ENCODE results near the gene DCST1. TPM values are rescaled to one million over a fixed set of nuclear protein-coding genes. Genes with fewer than 3 reads are reported as not detected.

DCST1 gene
- total and polyA plus RNA-seq, 2 of the 4 experiments (the other 2 are of a cell fraction) = not detected

- Histone ChIP-seq H3K4me1 (ENCODE audit: control insufficient read depth, insufficient read depth, low read length) (peaks cover 1% of the 10 kb centered on the region; the same call in 1 of the 2 replicates), H3K36me3 (ENCODE audit: control insufficient read depth, insufficient read depth, low read length) (no peaks in the 10 kb centered on the region), H3K4me2 (ENCODE audit: low read depth, low read length) (no peak overlapping the region), H3K23ac (ENCODE audit: low read depth, low read length) (no peak overlapping the region), H2AK9ac (replicated peaks; ENCODE audit: low read depth, low read length, poor library complexity) (no peak overlapping the region), H4K20me1 (ENCODE audit: insufficient read depth, low read length) (no peaks in the 10 kb centered on the region), H3K79me1 (ENCODE audit: low read depth in 1 of 2, low read length in 2 of 2) (no peaks in the 10 kb centered on the region), H4K8ac (ENCODE audit: low read depth in 2 of 2, low read length in 2 of 2) (no peak overlapping the region), H3K27ac (ENCODE audit: insufficient read depth, low read length) (no peak overlapping the region), H3K9me1 (ENCODE audit: insufficient read depth, low read length) (peaks cover 6% of the 10 kb centered on the region; the same call in 1 of the 2 replicates), H3K56ac (ENCODE audit: extremely low read depth, insufficient read depth, low read length) (no peak overlapping the region), H4K91ac (ENCODE audit: insufficient read depth, low read depth, low read length) (no peak overlapping the region), H2BK5ac (ENCODE audit: low read depth, low read length, poor library complexity, severe bottlenecking) (no peak overlapping the region), H2BK15ac (ENCODE audit: low read depth, low read length) (no peak overlapping the region), H3K9ac (ENCODE audit: low read depth, low read length) (no peak overlapping the region), H2BK120ac (ENCODE audit: low read depth, low read length) (no peak overlapping the region), H3K14ac (replicated peaks; ENCODE audit: low read depth, low read length) (no peak overlapping the region), H3K18ac (ENCODE audit: low read depth, low read length) (no peak overlapping the region), H3K27me3 (ENCODE audit: control insufficient read depth, insufficient read depth, low read length) (peaks cover 37% of the 10 kb centered on the region), H4K5ac (ENCODE audit: low read depth, low read length) (no peak overlapping the region), H3K4me3 (ENCODE audit: insufficient read depth, low read depth, low read length) (no peak overlapping the region), H2BK20ac (ENCODE audit: low read depth, low read length) (no peak overlapping the region), H3K4ac (ENCODE audit: low read depth, low read length) (no peak overlapping the region), H3K9me3 (ENCODE audit: control insufficient read depth, insufficient read depth, low read length) (no peaks in the 10 kb centered on the region), H2AK5ac (ENCODE audit: low read depth, low read length) (no peak overlapping the region), H2AFZ (replicated peaks; ENCODE audit: low read length, poor library complexity) (no peak overlapping the region)
- ChIA-PET POLR2A (ENCODE audit: unreplicated experiment) (no interaction called here), CTCF (no interaction called here)
- no TSS peak for BruUV-seq (replicated peaks)
- no peak for TF ChIP-seq CHD1 (IDR thresholded peaks at IDR 0.05; ENCODE audit: low read depth, low read length)
- TF ChIP-seq MAZ (IDR thresholded peaks at IDR 0.05; ENCODE audit: borderline replicate concordance, low read depth, low read length) = no peak
- no peak for TF ChIP-seq RAD21 (IDR thresholded peaks at IDR 0.05; ENCODE audit: low read length)
- TF ChIP-seq, protein P1, sequence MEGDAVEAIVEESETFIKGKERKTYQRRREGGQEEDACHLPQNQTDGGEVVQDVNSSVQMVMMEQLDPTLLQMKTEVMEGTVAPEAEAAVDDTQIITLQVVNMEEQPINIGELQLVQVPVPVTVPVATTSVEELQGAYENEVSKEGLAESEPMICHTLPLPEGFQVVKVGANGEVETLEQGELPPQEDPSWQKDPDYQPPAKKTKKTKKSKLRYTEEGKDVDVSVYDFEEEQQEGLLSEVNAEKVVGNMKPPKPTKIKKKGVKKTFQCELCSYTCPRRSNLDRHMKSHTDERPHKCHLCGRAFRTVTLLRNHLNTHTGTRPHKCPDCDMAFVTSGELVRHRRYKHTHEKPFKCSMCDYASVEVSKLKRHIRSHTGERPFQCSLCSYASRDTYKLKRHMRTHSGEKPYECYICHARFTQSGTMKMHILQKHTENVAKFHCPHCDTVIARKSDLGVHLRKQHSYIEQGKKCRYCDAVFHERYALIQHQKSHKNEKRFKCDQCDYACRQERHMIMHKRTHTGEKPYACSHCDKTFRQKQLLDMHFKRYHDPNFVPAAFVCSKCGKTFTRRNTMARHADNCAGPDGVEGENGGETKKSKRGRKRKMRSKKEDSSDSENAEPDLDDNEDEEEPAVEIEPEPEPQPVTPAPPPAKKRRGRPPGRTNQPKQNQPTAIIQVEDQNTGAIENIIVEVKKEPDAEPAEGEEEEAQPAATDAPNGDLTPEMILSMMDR (conservative IDR thresholded peaks at IDR 0.05; ENCODE audit: low read depth, low read length) = no peak
- TF ChIP-seq SMC3 (IDR thresholded peaks at IDR 0.05; ENCODE audit: low read depth, low read length) = no peak
- no peak for TF ChIP-seq POLR2A (IDR thresholded peaks at IDR 0.05; ENCODE audit: low read depth, low read length)
- TF ChIP-seq RCOR1 (IDR thresholded peaks at IDR 0.05; ENCODE audit: insufficient replicate concordance, low read length) = no peak
- TF ChIP-seq, protein P2, sequence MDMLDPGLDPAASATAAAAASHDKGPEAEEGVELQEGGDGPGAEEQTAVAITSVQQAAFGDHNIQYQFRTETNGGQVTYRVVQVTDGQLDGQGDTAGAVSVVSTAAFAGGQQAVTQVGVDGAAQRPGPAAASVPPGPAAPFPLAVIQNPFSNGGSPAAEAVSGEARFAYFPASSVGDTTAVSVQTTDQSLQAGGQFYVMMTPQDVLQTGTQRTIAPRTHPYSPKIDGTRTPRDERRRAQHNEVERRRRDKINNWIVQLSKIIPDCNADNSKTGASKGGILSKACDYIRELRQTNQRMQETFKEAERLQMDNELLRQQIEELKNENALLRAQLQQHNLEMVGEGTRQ (IDR thresholded peaks at IDR 0.05; ENCODE audit: low read depth, low read length) = no peak
- TF ChIP-seq NFE2L2 (IDR thresholded peaks at IDR 0.05; ENCODE audit: low read depth, low read length) = no peak
- no peak for TF ChIP-seq MAFK (IDR thresholded peaks at IDR 0.05; ENCODE audit: low read depth, low read length)
- no peak for TF ChIP-seq MXI1 (IDR thresholded peaks at IDR 0.05; ENCODE audit: borderline replicate concordance, low read depth, low read length)
- no peak for TF ChIP-seq CEBPB (IDR thresholded peaks at IDR 0.05; ENCODE audit: low read depth, low read length)
- TF ChIP-seq FOS (IDR thresholded peaks at IDR 0.05; ENCODE audit: low read depth, low read length) = no peak
- no peak for TF ChIP-seq BHLHE40 (IDR thresholded peaks at IDR 0.05; ENCODE audit: low read depth, low read length)
- no peak for TF ChIP-seq ELK1 (IDR thresholded peaks at IDR 0.05; ENCODE audit: borderline replicate concordance, low read depth, low read length)
- TF ChIP-seq RFX5 (IDR thresholded peaks at IDR 0.05; ENCODE audit: low read depth, low read length) = no peak
- no peak for DNase-seq
- dilution Hi-C loops (cut with HindIII; ENCODE audit: low sequenced_read_pairs, unreplicated experiment) = no loop called here
- intact Hi-C loops (cut with micrococcal nuclease) = no loop called here
- no peak for ATAC-seq (ENCODE audit: low read depth)
- WGBS, 2 experiments (ENCODE audit: extremely low coverage in 2 of 2, insufficient read length in 1 of 2) = 100% methylated on average over 1 of the region's 2 CpGs; no CpG with 5 or more reads in 1 of the 2 experiments
- in situ Hi-C loops (cut with MboI; ENCODE audit: low sequenced_read_pairs) = no loop called here
Observed at GRCh38 chr1:155035936-155036335, 2.3 kb downstream of the DCST1 start.

Measured in IMR-90 (cell line).